Tibial nerve (tissue), 4 donors: ENCODE data around the gene GBX1.

Source experiments
- CTCF ChIP-seq, 5 experiments: fragments of 200-600 bp in 3 of 5; fragments of 450-650 bp in 2 of 5; sonication (generic) in 3 of 5; IDR thresholded peaks; one replicate each; pipeline ENCODE4 v1.5.1; 2016 to 2019; ENCODE audit warnings: antibody characterized with exemption in 5 of 5, mild to moderate bottlenecking in 3 of 5, moderate library complexity in 2 of 5
- EP300 ChIP-seq, 2 donors: sonication (generic); formaldehyde crosslinking; IDR thresholded peaks; one replicate each; pipeline ENCODE4 v1.6.1; 2017; ENCODE audit warnings: antibody characterized with exemption in 2 of 2, mild to moderate bottlenecking in 1 of 2
- POLR2A ChIP-seq, 2 donors: fragments of 450-650 bp; IDR thresholded peaks; one replicate each; pipeline ENCODE4 v1.6.1; 2017; ENCODE audit warnings: antibody characterized with exemption in 2 of 2, mild to moderate bottlenecking in 2 of 2, moderate library complexity in 2 of 2

DNA sequence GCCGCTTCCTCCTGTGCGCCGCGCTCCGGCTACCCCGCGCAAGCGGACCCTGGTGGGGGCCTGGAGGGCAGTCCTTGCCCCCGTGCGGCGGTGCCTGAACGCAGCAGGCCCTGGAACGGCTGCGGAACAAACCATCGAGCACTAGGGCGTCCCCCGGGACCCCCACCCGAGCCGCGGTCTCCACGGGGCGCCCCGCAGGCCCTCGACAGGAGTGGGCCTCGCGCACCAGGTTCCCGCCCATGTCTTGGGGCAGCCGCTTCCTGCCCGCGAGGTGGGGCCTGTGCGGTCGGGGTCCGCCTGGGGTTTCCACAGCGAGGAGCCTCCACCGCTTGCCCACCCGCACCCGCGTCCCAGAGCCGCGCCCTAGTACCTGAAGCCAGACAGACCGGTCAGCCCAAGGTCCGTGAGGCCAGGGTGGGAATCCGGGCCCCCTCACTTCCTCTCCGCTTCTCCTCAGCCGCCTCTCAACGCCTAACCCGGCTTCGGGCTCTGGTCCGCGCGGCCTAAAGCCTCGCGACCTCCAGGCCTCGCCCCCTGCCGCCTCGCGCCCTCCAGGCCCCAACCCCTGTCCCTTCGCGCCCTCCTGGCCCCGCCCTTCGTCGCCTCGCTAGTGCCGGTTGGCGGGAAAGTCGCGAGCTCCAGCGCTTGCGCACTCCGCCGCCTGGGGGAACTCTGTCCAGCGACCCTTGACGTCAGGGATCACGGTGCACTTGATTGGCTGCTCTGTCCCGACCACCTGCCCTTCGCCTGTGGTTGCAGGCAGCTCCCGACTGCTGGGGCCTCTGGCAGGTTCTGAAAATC lies 7.0 kb upstream of the GBX1 start:
- TF ChIP-seq CTCF (IDR thresholded peaks at IDR 0.05): no peak
- TF ChIP-seq EP300 (IDR thresholded peaks at IDR 0.05): no peak
- no peak for TF ChIP-seq POLR2A (IDR thresholded peaks at IDR 0.05)
